RPMI8226 (cell line): Measurements from ENCODE around the gene ALLC.
"Not testable (repeated sequence)": the region's sequence is repeated elsewhere in the genome, so short reads cannot be mapped to it uniquely, and the experiment has no call there.

ENCODE experiments used
- DNase-seq: peaks from one replicate; pipeline ENCODE4 v3.0.0-alpha.2; 2015

ALLC gene

DNA sequence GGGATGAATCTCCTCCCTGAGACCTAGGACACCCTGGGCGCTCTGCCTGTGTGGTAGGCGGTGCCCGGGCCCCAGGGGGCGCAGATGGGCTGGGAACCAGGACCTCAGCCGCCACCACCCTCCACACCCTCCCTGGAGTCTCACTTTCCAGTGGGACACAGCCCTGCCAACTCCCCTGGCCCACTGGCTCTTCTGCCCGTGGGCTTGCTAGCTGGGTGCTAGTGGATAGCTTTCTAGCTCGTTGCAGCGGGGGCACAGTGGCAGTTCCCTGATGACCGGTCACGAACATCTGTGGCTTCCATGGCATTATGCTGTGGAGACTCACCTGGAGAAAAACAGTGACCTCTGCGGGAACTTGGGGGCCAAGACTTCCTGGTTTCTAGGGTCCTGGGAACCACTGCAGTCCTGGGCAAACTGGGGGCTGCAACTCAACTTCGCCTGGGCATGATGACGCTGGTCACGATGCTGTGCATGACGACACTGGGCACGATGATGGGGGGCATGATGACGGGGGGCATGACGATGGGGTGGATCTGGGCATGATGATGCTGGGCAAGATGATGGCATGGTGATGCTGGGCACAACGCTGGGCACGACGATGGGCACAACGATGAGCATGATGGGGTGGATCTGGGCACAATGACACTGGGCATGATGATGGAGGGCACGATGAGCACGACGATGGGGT lies 31.0 kb upstream of the ALLC start:
- no peak for DNase-seq

DNA sequence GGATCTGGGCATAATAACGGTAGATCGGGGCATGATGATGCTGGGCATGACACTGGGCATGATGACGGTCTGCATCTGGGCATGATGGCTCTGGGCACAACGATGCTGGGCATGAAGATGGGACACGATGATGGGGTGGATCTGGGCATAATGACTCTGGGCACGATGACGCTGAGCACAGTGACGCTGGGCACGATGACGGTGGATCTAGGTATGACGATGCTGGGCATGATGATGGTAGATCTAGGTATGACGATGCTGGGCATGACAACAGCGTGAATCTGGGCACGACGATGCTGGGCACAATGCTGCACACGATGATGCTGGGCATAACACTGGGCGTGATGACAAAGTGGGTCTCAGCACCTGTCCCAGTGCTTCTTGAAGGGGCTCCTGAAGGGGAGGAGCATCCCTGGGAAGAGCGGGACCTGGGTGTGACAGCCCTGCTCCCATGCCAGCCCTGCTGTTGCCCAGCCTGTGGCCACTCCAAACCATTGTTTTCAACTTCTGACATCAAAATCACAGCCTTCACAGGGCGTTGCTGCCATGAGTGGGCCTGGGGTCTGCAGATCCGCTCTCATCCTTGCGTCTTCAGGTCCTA lies 30.4 kb upstream of the ALLC start:
- DNase-seq, result no peak

DNA sequence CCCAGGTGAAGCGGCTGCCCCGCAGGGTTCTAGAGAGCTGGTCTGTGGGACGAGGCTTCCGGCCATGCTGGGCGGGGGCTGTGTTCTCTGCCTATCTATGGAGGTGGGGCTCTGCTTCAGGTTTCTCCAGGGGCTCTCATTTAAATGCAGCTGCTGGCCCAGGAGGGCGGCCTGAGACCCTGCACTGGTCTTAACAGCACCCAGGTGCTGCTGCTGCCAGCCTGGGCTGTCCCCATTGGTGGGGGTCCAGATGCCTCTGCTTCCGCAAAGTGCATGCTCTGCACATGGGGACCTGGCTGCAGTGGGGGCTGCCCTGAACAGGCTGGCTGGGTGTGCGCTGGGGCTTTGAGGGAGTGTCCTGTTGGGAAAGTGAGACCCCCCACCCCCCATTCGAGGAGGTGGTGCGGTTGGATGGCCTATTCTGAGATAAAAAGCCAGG lies 29.7 kb upstream of the ALLC start:
- no peak for DNase-seq

DNA sequence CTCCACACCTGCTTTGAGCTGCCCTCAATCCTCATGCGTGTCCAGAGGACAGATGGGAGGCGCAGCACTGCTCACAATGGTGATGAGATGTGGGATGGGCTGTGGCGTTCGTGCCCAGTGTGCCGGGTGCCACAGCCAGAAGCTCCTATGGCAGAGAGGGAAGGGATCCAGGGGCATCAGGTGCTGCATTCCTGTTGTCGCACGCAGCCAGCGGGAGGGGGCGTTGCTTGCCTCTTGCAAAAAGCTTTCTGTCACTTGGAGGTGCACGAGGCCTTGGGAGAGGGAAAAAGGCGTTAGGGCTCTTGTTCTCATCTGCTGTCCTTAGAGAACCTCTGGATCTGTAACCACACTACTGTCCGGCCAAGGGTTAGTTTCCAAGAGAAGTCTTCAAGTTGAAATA lies 29.2 kb upstream of the ALLC start:
- DNase-seq, result peak; percentile 40

DNA sequence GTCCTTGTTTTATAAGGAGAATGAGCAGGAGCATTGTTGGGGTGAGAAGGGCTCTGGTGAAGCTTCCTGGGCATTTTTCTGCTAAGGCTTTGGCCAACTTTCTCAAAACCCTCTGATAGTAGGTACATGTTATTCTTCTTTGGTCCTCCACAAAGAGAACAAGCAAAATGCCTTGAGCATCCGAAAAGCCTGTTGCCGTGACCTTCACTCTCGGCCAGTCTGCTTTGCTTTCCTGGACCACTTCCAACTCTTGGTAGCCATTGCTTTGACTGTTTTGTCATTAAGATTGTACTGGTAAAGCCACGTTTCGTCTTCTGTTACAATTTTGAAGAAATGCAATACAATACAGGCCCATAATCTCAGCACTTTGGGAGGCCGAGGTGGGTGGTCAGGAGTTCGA lies 27.4 kb upstream of the ALLC start:
- no peak for DNase-seq

DNA sequence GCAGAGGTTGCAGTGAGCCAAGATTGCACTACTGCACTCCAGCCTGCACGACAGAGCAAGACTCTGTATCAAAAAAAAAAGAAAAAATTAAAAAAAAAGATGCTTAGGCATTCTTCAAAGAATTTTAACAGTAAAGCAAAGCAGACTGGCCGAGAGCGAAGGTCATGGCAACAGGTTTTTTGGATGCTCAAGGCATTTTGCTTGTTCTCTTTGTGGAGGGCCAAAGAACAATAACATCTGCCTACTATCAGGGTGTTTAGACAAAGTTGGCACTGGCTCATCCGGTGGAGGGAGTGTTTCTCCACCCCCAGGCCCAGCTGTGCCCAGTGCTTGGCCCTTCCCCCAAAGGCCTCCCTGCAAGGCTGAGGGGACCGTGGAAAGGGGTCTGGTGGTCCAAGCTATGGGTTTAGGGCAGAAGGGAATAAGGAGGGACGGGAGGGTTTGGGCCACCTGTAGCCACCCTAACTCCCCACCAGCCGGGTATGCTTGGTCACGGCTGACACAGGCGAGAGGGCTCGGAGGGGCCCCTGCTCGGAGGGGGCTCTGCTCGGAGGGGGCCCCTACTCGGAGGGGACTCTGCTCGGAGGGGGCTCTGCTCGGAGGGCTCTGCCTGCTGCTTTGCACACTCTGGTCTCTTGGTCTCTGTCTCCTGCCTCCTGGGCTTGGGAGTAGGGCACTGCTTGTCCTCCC lies 26.7 kb upstream of the ALLC start:
- DNase-seq, result no peak

DNA sequence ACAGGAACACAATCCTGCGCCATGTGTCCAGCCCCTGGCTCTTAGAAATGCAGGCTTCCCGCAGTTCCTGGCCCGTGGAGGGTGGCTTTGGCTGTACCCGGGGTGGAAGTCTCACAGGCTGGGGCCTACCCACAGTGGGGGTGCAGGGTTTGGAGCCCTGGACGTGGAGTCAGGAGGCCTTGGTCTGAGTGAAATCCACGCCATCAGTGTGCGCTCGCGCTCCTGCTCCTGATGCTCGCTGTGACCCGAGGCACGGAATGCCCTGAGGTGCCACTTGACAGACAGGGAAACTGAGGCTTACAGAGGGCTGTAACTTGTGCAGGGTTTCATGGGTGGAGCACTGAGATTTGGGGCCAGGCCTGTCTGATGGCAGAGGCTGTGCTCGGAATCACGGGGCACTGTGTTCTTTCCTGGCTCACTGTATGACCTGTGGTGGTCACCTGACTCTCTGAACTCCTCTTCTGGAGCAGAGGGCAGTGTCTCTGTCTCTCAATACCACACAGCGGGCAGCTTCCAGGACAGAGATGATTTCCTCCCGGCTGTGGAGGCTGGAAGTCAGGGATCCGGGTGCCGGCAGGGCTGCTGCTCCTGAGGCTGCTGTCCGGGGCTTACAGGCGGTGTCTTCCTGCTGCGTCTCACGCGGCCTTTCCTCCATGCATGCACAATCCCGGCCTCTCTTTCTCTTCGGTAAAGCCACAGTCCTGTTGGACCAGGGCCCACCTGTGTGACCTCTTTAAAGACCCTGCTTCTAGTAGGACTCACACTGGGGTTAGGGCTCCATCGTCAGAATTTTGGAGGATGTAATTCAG lies 25.9 kb upstream of the ALLC start:
- DNase-seq, result no peak

DNA sequence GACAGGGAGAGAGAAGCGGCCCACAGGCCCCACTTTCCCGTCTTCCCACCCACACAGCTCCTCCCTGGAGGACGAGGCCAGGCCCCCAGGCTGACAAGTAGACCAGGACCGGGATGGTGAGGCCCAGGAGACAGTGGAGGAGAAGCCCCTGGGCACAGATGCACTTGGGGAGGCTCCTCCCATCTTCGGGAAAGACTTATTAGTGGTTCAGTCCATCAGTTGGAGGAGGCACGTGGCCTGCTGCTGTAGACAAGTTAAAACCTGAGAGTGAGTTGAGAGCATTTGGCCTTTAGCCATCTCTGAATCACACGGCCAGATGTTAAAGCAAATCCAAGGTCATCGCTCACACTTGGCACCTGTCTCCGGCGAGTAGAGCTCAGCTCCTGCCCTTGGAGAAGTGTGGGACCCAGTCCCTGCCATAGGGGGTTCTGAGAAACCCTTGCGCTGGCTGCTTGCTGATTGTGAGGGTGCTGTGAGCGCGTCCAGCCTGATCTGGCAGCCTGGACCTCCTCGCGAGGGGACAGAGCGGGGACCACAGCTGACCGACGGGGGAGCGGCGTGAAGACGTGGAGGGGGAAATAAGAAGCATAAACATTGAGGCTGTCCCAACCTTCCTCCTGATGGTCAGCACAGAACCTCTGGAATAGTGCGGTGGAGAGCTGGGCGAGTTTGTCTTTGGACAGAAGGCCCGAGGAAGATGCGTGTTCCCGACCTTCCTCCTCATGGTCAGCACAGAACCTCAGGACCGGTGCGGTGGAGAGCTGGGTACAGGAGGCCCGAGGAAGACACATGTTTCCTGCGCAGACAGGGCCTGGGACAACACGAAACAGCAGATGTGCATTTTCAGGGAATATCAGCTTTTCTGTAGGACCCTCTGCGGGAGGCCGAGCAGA lies 24.7 kb upstream of the ALLC start:
- DNase-seq, result peak; percentile 69

DNA sequence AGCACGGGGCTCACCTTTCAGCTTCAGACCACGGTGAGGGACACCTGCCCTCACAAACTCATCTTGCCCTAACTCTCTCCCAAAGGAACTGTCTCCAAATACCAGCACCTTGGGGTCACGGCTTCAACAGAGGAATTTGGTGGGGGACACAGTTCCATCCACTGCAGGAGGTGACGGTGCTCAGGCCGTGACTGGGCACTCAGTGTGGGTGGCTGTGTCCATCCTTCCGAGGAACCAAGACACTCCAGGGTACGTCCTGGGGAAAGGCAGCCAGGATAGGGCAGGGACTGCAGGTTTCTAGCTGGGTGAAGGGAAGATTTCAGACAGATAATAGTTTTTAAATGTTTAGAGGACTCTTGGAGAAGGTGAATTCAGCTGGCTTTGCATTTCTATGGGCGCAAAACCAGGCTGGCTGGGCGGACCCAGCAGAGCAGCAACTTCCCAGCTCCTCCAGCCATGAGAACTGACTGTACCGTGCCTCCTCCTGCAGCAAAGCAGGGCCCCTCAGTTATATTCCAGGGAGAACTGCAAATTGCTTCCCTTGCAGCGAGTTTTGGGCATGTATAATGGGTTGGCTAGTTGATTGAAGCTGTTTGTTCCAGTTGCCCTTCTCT lies 23.9 kb upstream of the ALLC start:
- no peak for DNase-seq

DNA sequence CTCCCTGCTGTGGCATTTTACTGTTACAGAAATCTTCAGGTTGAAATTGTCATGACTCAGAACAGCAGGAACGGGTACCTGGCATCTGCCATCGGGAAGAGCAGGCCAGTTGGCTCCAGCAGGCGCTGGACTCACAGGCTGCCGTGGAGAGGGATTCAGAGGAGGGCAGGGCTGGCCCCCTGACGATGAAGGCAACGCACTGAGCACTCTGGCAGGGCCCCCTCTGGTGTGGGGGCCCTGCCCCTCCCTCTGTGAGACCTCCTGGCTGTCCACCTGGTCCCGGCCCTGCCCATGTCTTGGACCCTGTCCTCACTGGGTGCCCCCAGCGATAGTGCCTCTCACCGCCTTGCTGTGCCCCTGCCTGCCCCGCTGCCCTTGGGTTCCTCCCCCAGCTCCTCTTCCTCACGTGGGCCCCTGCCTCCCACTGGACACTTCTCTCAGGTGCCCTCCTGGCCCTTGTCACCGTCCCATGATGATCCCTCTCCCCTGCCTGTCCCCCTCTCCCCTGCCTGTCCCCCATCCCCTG lies 23.3 kb upstream of the ALLC start:
- no peak for DNase-seq

DNA sequence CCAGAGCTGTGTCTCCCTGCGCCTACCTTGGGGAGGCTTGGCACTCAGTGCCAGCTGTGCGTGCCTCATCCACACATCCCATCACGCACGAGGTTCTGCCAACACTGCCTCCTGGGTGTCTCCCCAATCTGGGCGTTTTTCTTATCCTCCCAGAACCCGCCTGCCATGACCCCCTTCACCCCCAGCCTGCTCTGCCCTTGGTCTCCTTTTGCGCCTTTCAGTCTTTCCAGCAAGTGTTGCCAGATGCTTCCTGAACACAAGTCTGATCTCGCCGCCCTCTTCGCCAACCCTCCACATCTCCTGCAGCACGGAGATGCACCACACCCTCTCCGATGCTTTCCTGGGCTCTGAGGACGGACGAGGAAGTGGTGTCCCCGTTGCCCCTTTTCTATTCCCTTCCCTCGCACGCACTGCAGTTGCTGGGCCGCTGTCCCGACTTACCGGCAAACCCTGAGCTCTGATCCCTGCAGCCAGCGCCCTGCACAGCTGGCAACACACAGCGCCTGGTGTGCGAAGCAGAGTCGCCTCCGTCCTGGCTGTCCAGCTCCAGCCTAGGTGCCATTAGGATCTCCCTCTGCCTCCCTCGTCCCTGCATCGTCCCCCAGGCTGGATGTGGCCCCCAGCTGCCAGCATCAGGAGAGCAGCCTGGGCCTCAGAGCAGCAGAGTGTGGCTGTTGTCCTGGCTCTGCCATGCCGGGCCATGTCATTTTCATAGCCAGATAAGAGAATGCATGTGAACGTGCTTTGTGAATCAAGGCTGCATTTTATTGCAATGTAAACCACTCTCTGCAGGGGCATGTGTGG lies 22.6 kb upstream of the ALLC start:
- no peak for DNase-seq

DNA sequence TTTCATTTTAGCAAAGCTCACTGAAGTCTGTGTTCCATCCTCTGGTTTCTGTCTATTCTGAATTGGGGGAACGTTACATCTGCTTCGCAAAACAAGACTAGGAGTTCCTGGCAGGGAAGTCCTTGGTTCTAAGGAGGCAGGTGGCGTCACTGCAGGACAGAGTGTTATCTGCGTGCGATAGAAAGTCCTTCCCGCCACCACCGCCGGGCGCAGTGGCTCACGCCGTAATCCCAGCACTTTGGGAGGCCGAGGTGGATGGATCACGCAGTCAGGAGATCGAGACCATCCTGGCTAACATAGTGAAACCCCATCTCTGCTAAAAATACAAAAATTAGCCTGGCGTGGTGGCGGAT lies 22.0 kb upstream of the ALLC start:
- DNase-seq, result not testable (repeated sequence)

DNA sequence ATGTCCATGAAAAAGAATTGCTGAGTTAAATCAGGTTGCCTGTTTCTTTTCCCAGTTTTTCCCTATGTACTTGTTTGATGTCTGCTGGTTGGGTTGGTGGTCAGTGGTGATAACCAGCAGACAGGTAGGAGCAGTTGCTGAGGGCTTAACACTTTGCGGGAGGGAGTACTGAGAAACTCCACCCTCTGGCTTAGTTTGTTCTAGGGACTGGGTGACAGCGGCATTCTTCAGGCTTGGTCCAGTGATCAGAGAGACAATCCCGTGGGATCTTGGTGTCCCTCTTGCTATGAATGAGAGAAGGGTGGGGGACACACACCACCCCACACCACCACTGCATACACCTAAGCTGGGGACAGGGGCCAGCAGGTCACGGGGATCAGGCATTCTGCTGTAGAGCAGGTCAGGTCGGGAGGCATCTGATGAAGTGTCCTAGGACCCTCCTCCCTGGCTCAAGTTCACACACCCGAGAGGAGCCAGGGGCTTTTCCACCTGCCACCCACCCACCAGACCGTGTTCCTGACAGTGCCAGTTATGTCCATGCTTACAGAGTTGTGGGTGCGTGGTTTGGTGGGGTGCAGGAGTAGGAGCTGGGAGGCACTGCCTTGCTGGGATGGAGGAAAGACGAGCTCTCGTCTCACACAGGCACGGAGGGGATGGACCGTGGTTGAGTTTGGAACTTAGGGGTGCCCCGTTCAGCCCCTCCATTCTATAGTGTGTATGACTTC lies 21.3 kb upstream of the ALLC start:
- no peak for DNase-seq

DNA sequence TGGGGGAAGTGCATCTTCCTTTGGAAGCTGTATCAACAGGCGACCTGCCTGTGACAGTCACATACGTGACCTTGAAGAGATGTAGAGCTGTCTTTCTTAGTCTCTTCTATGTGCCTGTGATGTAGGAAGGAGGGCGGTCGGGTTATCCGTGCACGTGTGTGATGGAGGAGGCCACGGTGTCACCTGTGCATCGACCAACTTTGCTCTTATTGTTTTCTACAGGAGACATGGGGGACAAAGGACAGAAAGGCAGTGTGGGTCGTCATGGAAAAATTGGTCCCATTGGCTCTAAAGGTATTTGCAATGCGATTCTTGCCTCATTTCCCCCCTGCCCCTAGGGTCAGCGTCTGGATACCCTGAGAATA lies 20.7 kb upstream of the ALLC start:
- no peak for DNase-seq

DNA sequence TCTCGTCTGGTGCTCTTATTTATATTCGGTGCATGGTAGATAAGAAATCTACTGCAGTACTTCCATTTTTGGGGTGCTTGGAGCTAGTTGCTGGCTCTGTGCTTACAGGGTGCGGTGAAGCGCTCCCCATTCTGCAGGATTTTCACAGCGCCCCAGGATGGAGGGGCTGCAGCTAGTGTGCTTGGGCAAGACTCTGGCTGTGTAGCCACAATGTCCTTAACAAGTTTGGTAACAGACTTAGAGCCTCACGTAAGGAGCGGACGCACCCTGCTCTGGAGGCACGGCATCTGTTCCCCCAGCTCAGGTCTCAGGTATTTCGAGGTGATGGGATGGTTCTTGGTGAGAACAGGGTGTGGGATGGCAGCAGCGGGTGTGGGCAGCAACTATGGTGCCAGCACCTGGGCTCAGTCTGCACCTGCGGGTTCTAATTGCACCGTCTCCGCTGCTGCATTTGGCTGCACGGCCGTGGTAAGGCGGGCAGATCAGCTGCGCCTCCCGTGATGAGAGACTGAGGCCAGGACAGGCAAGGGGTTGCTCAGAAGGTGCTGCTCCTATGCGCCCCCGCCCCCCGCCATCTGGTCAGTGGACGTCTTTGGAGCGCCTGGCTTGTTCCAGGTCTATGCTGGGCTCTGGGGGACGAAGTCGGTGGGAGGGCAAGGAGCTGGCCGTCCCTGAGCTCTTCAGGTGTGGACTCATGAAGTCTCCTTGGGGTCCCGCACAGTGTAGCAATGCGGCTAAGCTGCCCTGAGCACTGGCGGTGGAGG lies 20.1 kb upstream of the ALLC start:
- peak; percentile 23 for DNase-seq

DNA sequence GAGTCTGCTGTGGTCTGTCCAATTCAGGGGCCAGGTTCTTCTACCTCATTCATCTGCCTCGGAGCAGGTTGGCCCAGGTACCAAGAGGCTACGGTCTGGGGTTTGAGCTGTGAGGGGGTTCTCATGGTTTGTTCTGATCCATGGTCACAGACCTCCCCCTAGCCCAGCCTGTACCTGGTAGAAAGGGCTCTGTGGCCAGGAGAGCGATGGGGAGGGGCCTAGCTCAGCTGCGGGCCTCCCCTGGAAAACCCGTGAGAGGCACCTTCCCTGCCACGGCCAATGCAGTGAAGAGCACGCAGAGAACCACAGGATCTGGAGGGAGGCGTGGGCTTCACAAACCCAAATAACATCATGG lies 19.6 kb upstream of the ALLC start:
- DNase-seq, result no peak

DNA sequence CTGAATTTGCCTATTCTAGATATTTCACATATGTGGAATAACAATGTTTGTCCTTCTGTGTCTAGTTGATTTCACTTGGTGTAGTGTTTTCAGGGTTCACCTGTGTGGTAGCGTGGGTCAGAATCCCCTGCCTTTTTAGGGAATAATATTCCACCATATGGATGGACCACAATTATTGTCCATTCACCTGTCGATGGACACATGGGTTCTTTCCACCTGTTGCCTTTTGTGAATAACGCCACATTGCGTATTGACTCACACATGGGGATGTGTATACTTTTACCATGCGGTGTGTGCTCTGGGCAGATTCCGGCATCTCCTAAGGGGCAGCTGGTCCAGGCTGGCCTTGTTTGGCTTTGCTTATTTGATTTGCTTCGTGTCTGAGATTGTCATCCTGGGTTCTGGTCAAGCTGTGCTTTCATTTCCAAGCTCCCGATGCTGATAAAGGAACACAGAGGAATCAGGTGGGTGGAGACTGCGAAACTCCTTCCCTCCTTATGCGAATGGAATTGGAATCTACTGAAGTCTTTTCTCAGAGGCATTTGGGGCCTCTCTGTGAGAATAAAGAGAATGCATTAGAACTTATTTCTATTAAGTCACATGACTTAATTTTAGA lies 18.9 kb upstream of the ALLC start:
- DNase-seq, result no peak

DNA sequence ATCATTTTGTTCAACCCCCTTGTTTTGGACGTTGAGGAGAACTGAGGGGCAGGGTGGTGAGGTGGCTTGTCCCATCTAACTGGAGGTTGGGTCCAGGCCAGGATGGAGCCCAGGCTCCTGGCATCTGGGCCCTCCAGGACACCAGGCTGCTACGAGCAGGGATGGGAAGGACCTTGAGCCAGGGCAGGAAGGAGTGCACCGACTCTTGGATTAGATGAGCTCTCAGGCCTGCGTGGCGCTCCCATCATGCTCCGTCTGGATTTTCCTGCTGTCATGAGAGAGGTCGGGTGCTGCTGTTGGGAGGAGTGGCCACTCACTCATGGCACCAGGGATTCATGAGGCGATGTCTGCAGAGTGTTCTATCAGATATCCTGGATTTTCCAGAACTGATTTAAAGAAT lies 18.3 kb upstream of the ALLC start:
- DNase-seq, result no peak

DNA sequence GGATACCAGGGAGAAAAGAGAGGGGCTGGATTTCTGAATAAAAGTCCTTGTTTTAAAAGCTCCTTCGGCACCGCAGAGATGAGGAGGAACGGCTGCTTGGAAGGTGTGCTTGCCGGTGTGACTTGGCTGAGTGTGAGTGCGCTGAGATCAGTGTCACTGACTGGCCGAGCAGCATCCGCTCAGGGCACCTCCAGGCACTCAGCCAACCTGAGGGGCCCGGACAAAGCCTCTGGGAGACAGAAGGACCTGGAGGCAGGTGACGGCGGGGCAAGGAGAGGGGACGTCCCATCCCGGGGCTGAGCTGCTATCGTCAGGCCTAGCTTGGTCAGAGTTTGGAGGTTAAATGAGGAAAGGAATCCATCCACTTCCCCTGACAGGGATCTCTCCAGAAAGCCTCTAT lies 16.8 kb upstream of the ALLC start:
- no peak for DNase-seq
